Thoracic aorta (tissue), 2 donors: Measurements from ENCODE around the gene IL18BP. TPM values are rescaled to one million over a fixed set of nuclear protein-coding genes. Genes with fewer than 3 reads are reported as not detected.

ENCODE experiments used
- ATAC-seq: fragments of 150-250 bp; one replicate; pipeline ENCODE4 v1.8.0; 2017; ENCODE audit warnings: low read depth; ENCODE audit not compliant: insufficient number of reproducible peaks, low FRiP score
- DNase-seq: peaks from one replicate; pipeline ENCODE4 v3.0.0-alpha.2; 2020; ENCODE audit warnings: low spot score
- H3K27ac ChIP-seq, 2 donors: fragments of 200-600 bp; sonication (generic); 1 replicate in 1 of 2; 2 replicates in 1 of 2; pipeline ENCODE4 v1.5.1; 2016; ENCODE audit warnings: mild to moderate bottlenecking in 2 of 2, moderate library complexity in 2 of 2
- H3K27me3 ChIP-seq: fragments of 200-600 bp; sonication (generic); replicated peaks from 2 replicates; pipeline ENCODE4 v1.6.0; 2016; ENCODE audit warnings: mild to moderate bottlenecking; ENCODE audit not compliant: insufficient read depth
- H3K36me3 ChIP-seq: fragments of 200-600 bp; sonication (generic); one replicate; pipeline ENCODE4 v1.5.1; 2016
- H3K4me1 ChIP-seq, 2 donors: fragments of 200-600 bp; sonication (generic); 1 replicate in 1 of 2; 2 replicates in 1 of 2; pipeline versions ENCODE4 v1.5.1 to v1.6.0; 2016; ENCODE audit warnings: low read depth in 2 of 2, mild to moderate bottlenecking in 1 of 2; ENCODE audit not compliant: control insufficient read depth in 1 of 2
- H3K4me3 ChIP-seq: fragments of 200-600 bp; sonication (generic); 2 replicates; pipeline ENCODE4 v1.5.1; 2016; ENCODE audit warnings: mild to moderate bottlenecking
- H3K9me3 ChIP-seq: fragments of 200-600 bp; sonication (generic); 2 replicates; pipeline ENCODE4 v1.5.1; 2016
- total RNA-seq, 2 donors: library from RNA; depleted of rRNA; stranded (reverse); fragments of >200 nt; gene quantifications; one replicate each; pipeline versions ENCODE4 v1.1.0 to v1.2.3, GENCODE V29; 2016
- TF ChIP-seq, protein P1 (sequence below): fragments of 200-600 bp; sonication (generic); IDR thresholded peaks from one replicate; pipeline ENCODE4 v1.5.1; 2019; ENCODE audit warnings: antibody characterized with exemption

Gene IL18BP
- total RNA-seq = 10 to 100 TPM; 20.2 to 32.2 TPM

DNA sequence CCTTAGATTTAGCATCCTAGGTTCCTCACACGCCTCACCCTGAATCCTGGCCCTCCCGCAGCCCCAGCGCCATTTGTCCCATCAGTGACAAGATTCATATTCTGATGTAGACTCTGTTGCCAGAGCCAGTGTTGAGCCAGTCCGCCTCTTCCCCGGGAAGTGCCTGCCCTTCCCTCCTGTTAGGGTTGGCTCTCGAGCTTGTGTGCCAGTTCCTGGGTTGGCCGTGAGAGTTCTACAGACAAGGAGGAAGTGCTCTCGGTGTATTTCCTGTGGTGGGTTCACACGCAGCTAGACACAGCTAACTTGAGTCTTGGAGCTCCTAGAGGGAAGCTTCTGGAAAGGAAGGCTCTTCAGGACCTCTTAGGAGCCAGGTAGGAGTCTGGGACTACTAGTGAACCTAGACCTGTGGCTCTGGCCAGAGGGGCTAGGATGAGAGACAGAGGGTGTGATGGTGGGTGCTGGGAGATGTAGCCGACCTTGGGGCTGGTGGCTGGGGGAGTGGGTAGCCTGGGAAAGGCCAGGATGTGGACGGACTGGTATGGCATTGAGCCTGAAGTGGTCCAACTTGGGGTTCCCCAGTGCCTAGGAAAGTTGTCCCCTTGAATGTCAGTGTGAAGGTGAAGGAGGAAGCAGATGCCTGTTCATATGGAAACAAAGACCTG lies at the start of gene IL18BP:
IL18BP (plus strand) TSS at position 261 of the 662 bp plus-strand sequence. CDS start 1,076 bp downstream, outside the sequence.
- peak within 1 kb of the TSS; percentile 54 for H3K4me3 ChIP-seq
- peaks cover 17% of the 10 kb centered on the region for H3K36me3 ChIP-seq
- H3K27me3 ChIP-seq = no peaks in the 10 kb centered on the region
- DNase-seq (no peak), ATAC-seq (no peak)
- TF ChIP-seq, protein P1, sequence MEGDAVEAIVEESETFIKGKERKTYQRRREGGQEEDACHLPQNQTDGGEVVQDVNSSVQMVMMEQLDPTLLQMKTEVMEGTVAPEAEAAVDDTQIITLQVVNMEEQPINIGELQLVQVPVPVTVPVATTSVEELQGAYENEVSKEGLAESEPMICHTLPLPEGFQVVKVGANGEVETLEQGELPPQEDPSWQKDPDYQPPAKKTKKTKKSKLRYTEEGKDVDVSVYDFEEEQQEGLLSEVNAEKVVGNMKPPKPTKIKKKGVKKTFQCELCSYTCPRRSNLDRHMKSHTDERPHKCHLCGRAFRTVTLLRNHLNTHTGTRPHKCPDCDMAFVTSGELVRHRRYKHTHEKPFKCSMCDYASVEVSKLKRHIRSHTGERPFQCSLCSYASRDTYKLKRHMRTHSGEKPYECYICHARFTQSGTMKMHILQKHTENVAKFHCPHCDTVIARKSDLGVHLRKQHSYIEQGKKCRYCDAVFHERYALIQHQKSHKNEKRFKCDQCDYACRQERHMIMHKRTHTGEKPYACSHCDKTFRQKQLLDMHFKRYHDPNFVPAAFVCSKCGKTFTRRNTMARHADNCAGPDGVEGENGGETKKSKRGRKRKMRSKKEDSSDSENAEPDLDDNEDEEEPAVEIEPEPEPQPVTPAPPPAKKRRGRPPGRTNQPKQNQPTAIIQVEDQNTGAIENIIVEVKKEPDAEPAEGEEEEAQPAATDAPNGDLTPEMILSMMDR = no peak
- H3K27ac ChIP-seq = peak within 1 kb of the TSS; percentile 51 to 73
- H3K4me1 ChIP-seq = peaks cover 10 to 18% of the 10 kb centered on the region in 2 donors
- no peaks in the 10 kb centered on the region for H3K9me3 ChIP-seq

DNA sequence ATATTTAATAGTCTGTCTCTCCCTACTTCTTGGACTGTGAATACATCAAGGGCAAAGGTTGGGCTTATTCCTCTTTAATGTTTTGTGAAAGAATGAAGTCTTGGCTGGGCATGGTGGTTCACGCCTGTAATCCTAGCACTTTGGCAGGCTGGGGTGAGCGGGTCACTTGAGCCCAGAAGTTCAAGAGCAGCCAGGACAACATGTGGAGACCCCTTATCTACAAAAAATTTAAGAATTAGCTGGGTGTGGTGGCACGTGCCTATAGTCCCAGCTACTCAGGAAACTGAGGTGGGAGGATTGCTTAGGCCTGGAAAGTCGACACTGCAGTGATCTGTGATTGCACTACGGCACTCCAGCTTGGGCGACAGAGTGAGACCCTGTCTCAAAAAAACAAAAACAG lies 49.7 kb upstream of the IL18BP start:
- no peak overlapping the region for H3K4me3 ChIP-seq
- H3K27ac ChIP-seq = no peak overlapping the region
- DNase-seq = no peak
- H3K27me3 ChIP-seq = no peaks in the 10 kb centered on the region
- H3K4me1 ChIP-seq = peaks cover 8 to 39% of the 10 kb centered on the region in 2 donors
- TF ChIP-seq, protein P1 = no peak
- H3K9me3 ChIP-seq = no peaks in the 10 kb centered on the region
- ATAC-seq = no peak
- H3K36me3 ChIP-seq = no peaks in the 10 kb centered on the region

DNA sequence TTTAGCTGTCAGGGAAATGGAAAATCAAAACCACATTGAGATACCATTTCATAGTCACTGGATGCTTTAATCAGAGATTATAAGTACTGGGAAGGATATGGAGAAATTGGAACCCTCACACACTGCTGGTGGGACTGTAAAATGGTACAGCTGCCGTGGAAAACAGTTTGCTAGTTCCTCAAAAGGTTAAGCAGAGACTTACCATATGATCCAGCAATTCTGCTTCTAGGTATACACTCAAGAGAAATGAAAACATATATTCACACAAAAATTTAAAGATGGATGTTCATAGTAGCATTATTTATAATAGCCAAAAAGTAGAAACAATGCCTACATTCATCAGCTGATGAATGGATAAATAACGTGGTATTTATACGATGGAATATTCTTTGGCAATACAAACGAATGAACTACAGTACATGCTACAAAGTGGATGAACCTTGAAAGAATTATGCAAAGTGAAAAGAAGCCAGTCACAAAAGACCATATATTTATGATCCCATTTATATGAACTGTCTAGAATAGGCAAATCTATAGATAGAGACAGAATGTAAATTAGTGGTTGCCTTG lies 46.9 kb upstream of the IL18BP start:
- no peaks in the 10 kb centered on the region for H3K36me3 ChIP-seq
- no peak overlapping the region for H3K27ac ChIP-seq
- H3K9me3 ChIP-seq = no peaks in the 10 kb centered on the region
- ATAC-seq (no peak), DNase-seq (no peak)
- TF ChIP-seq, protein P1 = no peak
- no peak overlapping the region for H3K4me3 ChIP-seq
- H3K27me3 ChIP-seq = no peaks in the 10 kb centered on the region
- H3K4me1 ChIP-seq = peaks cover 0 to 23% of the 10 kb centered on the region in 2 donors

DNA sequence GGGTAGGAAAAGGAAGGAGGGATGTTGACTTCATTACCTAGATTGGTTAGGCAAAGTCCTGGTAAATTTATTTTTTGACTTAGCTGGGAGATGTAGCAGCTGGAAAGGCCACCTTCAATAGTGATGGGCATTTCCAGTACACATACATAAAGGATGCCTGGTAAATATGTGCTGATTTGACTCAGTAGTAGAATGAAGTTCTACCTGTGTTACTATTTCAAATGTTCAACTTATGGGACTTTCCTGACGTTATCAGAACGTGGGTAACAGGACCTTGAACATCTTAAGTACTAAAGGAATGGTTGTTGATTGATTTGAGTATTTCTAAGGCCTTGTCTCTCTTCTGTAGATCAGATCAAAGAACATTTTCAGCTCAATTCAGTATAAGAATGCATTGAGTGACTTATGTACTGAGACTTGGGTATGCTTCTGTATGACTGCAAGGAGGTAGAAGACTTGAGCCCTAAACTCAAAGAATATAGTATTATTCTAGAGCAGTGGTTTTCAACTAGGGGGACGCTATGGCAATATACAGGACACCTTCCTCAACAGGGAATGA lies 42.7 kb upstream of the IL18BP start:
- ATAC-seq (no peak), DNase-seq (no peak)
- Histone ChIP-seq H3K4me1 (no peaks in the 10 kb centered on the region), H3K9me3 (no peaks in the 10 kb centered on the region), H3K36me3 (peaks cover 5% of the 10 kb centered on the region), H3K4me3 (no peak overlapping the region), H3K27me3 (no peaks in the 10 kb centered on the region), H3K27ac (no peak overlapping the region)
- TF ChIP-seq, protein P1 = no peak

DNA sequence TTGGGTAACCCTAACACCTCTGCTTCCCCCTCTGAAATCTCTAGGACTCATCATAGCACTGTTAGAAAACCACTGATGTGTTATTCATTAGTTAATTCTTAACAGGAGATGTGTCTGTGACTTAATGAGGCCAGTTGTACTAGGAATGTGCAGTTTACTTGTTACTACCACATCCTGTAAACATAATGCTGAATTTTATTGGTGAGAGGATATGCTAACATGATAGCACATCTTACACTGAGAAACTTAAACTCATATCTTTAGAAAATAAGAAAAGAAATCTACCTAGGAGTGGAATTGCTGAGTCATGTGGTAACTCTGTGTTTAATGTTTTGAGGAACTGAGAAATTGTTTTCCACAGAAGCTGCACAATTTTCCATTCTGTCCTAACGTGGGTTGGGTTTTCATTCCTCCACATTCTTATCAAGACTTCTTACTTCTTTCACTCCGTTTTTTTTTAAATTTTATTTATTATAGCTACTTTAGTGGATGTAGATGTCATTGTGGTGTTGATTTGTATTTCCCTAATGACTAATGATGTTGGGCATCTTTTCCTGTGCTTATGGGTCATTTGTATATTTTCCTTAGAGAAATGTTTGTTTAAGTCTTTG lies 36.2 kb upstream of the IL18BP start:
- peaks cover 19% of the 10 kb centered on the region for H3K36me3 ChIP-seq
- no peak overlapping the region for H3K4me3 ChIP-seq
- H3K9me3 ChIP-seq = no peaks in the 10 kb centered on the region
- H3K4me1 ChIP-seq = peaks cover 0 to 9% of the 10 kb centered on the region in 2 donors
- H3K27me3 ChIP-seq = no peaks in the 10 kb centered on the region
- TF ChIP-seq, protein P1 = no peak
- peak overlapping the region in 1 of 2 donors; percentile 61 for H3K27ac ChIP-seq
- DNase-seq (no peak), ATAC-seq (no peak)
